Activated naive CD4-positive, alpha-beta T cell (primary cell): ENCODE data around the gene ATF7IP2.
A peak's percentile ranks its signal among the peaks of the same experiment; 100 is the strongest.
"Not testable (repeated sequence)": the region's sequence is repeated elsewhere in the genome, so short reads cannot be mapped to it uniquely, and the experiment has no call there.

ENCODE experiments used
- DNase-seq, 4 experiments: peaks; one replicate each; lab custom pipeline; 2025; lab: John Stamatoyannopoulos, UW

The ATF7IP2 gene

GRCh38 chr16:10452208-10453158 lies 66.6 kb downstream of the ATF7IP2 start:
- not testable (repeated sequence) for DNase-seq

- DNase-seq: no peak
Observed at GRCh38 chr16:10453159-10453510, 67.3 kb downstream of the ATF7IP2 start.

GRCh38 chr16:10465821-10466220 lies 80.0 kb downstream of the ATF7IP2 start:
- no peak for DNase-seq

DNA sequence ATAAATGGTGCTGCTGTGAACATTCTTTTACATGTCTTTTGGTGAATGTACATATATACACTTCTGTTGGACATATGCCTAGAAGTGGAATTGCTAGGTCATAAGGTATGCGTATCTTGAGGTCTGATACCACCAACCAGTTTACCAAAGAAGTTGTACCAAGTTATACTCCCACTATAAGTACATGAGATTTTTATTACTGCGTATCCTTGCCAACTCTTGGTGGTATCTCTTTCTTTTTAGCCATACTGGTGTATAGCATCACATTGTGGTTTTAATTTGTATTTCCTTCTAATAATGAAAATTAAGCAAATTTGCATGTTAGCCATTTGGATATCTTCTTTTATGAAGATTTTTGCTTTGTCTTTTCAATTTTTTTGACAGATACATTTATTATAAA lies 80.5 kb downstream of the ATF7IP2 start:
- DNase-seq: no peak

DNA sequence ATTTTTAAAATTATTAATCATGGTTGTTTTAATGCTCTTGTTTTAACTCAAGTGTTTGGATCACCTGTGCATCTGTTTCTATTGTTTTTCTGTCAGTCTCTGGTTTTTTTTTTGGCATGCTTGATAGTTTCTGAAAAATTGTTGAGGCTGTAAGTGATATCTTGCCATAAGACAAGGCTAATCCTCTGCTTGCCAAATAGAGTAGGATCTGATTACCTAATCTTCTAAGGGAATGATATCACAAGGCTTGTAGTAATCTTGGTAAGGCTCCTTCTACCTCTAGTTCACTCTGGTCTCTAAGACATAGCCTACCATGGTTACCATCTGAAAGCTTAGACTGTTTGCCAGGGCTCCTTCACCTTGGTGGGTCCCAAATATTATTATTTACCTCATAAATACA lies 81.0 kb downstream of the ATF7IP2 start:
- no peak for DNase-seq

GRCh38 chr16:10476636-10477035 lies 90.8 kb downstream of the ATF7IP2 start:
- DNase-seq: not testable (repeated sequence)

DNA sequence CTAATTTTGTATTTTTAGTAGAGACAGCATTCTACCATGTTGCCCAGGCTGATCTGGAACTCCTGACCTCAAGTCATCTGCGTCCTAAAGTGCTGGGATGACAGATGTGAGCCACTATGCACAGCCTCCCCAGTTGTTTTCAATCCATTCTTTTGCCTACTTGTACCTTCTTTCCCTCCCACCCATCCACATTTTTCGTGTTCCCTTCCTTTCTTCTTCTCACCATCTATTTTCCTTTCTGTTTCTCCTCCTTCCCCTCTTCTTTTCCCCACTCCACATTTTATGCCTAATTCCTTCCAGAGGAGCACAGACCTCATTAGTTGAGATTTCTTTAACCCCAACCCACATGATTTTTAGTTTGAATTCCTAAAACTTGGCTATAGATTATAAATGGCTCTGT lies 94.3 kb downstream of the ATF7IP2 start:
- no peak for DNase-seq

DNA sequence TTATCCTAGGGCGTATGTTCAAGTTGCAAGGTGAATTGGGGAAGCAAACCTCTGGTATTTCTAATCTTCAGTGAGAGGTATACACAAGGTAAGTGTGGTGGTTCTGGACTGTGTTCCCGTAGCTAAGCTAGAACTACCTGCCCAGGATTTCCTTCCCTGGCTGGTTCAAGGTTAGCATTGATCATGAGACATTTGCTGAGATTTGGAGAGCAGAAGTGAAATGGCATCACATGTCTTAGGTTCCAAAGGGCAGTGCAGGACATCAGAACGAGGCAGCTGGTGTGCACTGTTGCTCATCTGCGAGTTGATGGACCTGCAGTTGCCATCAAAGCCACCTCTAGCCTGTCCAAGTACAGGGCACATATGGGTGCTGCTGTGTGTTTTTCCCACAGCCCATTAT lies 99.3 kb downstream of the ATF7IP2 start:
- no peak for DNase-seq

GRCh38 chr16:10485698-10486382 lies 100.0 kb downstream of the ATF7IP2 start:
- no peak for DNase-seq

- DNase-seq: no peak
Observed at GRCh38 chr16:10490141-10490540, 104.3 kb downstream of the ATF7IP2 start.

DNA sequence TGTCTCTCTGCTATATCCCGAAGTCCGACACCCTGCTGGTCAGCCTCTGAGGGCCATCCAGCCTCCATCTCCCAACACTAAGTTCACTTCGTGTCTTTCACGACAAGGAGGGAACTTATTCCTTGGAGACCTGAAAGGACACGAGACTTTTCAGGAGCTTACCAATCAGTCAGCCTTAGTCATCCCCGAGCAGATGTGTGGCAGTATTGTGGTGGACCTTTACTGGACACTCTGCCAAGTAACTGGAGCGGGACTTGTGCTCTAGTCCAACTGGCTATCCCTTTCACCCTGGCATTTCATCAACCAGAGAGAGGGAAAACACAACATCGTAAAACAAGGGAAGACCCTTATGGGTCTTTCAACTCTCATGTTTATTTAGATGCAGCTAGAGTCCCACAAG lies 107.4 kb downstream of the ATF7IP2 start:
- no peak for DNase-seq

DNA sequence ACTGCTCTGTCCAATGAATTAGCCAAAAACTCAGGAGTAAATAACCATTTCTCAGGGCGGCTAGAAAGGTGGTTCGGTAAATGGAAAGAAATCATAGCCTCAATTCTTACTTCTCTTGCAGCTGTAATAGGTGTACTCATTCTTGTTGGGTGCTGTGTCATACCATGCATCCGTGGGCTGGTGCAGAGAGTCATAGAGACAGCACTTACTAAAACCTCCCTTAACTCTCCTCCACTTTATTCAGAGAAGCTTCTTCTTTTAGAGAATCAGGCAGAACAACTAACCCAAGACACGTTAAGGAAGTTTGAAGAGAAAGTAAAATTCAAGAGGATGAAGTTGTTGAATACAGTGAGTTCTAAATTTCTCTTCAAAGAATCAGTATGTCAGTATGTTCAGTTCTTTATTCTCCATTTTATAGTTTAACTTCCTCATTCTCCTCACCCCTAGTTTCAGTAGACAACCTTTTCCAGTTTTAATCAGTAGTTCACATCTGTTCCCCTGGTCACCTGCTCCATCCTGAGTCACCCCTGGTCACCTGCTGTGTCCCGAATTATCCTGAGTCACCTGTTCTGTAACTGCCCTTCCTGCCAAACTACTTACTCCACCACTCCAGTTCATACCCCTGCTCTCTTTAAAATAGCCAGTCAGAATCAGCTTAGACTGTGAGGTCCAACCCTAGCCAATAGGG lies 108.6 kb downstream of the ATF7IP2 start:
- no peak for DNase-seq

GRCh38 chr16:10495031-10495345 lies 109.1 kb downstream of the ATF7IP2 start:
- no peak for DNase-seq

- DNase-seq: no peak
Observed at GRCh38 chr16:10497132-10498101, 111.6 kb downstream of the ATF7IP2 start.

DNA sequence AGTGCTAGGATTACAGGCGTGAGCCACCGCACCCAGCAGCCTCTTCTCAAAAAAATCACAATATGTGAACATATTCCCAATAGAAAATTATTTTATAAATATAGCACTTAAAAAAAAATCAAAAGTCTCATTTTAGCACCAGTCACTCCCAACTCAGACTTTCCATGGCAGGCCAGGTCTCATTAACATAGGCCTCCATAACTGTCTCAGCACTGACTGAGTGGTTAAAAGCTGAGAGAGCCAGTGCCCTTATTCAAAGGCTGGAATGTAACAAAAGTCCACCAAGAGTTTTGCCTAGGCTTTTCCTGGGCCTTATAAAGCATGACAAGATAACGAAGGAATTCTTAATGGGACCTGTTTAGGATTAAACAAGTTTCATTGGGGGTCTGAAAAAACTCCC lies 114.7 kb downstream of the ATF7IP2 start:
- no peak for DNase-seq

DNA sequence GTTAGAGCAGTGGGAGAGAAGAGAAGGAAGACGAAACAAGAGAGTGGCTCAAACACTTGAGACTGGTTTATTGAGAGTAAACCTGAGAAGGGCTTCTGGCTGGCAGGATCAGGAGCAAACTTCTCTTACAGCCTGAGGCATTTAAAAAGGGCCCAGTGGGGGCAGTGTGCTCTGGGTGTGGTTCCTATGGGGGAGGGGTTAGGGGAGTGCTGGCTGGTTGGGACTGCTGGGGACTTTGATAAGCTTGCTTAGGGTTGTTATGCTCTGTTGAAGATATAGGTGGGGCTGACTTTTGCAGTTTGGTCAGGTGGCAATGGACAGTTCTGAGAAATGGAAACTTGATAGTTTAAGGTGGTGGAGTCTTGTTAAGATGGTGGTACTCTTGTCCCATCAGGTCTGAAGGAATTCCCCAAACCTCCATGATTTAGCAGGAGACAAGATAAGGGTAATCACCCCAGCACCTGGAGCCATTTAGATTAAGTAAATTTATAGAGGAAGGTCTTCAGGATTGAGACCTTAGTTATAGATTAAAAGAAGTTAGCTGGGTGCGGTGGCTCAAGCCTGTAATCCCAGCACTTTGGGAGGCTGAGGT lies 115.3 kb downstream of the ATF7IP2 start:
- no peak for DNase-seq

DNA sequence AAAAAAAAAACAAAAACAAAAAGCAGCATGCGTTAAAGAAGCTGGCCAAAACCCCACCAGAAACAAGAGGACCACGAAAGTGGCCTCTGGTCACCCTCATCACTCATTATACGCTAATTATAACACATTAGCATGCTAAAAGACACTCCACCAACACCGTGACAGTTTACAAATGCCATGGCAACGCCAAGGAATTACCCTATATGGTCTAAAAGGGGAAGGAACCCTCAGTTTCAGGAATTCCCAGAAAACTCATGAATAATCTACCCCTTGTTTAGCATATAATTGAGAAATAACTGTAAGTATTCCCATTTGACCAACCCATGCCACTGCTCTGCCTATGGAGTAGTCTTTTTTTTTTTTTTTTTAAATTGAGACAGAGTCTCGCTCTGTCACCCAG lies 116.9 kb downstream of the ATF7IP2 start:
- DNase-seq: no peak

DNA sequence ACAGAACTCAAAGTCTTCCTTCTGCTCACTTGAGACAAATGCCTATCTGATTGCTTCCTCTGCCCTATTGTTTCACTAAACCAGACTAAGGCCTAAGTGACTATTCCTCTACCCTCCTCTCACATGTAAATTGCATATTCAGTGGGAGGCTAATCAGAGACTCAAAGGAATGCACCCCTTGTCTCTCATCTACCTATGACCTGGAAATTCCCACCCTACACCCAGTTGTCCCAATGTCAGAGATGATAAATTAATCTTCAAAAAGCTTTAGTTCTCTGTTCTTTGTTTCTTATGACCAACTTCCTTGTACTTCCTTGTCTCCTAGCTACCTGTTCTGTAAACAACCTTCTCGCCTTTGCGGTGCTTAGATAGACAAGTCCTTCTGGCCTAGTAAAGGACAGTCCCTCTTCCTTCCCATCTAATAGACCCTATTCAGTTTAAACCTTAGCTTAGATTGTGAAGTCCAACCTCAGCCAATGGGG lies 118.6 kb downstream of the ATF7IP2 start:
- no peak for DNase-seq

- not testable (repeated sequence) for DNase-seq
Observed at GRCh38 chr16:10505286-10505685, 119.4 kb downstream of the ATF7IP2 start.

DNA sequence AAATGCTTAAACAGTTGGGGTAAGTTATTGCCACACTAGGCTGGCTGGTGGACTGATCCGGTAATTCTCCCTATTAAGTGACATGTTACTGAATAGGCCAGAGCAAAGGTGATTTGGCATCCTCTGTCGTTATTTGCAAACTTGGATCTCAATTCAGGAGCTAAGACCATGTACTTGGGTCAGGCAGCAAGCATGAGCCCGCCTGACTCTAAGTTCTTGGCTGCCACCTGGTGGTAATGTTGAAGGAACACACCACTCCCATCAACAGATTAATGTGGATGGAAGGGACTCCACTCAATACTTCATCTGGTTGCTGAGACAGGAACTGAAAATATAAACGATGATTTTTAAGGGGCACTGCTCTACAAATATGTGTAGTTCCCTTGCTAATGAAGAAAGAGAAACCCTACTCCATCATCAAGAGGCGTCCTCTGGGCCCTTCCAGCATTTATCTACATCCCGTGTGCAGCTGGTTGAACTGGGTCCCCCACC lies 123.7 kb downstream of the ATF7IP2 start:
- DNase-seq: peak in 2 of 4 experiments; percentile 19 to 26

GRCh38 chr16:10510279-10510678 lies 124.4 kb downstream of the ATF7IP2 start:
- no peak for DNase-seq
